ENCODE measurements around the gene UXS1. TPM values are rescaled to one million over a fixed set of nuclear protein-coding genes. Genes with fewer than 3 reads are reported as not detected.
A peak's percentile ranks its signal among the peaks of the same experiment; 100 is the strongest.

Gene UXS1
- total and polyA plus RNA-seq, 8 donors: 4.3 to 23.6 (median 10.4) TPM

GRCh38 chr2:106105151-106105922 lies 88.8 kb downstream of the UXS1 start:
- 80 to 89% methylated on average over 16 of the region's 16 CpGs for WGBS, 2 donors
- Histone ChIP-seq H3K36me3 (no peaks in the 10 kb centered on the region), H3K4me1 (no peaks in the 10 kb centered on the region), H3K4me3 (no peak overlapping the region), H3K27ac (no peak overlapping the region), H3K27me3 (no peaks in the 10 kb centered on the region), H3K9me3 (no peaks in the 10 kb centered on the region)
- FAIRE-seq: no peak
- TF ChIP-seq, protein P1, sequence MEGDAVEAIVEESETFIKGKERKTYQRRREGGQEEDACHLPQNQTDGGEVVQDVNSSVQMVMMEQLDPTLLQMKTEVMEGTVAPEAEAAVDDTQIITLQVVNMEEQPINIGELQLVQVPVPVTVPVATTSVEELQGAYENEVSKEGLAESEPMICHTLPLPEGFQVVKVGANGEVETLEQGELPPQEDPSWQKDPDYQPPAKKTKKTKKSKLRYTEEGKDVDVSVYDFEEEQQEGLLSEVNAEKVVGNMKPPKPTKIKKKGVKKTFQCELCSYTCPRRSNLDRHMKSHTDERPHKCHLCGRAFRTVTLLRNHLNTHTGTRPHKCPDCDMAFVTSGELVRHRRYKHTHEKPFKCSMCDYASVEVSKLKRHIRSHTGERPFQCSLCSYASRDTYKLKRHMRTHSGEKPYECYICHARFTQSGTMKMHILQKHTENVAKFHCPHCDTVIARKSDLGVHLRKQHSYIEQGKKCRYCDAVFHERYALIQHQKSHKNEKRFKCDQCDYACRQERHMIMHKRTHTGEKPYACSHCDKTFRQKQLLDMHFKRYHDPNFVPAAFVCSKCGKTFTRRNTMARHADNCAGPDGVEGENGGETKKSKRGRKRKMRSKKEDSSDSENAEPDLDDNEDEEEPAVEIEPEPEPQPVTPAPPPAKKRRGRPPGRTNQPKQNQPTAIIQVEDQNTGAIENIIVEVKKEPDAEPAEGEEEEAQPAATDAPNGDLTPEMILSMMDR (IDR thresholded peaks at IDR 0.05): no peak
- DNase-seq: no peak
- ATAC-seq: no peak
- intact Hi-C loops (cut with DNase I): no loop called here

GRCh38 chr2:106104332-106105062 lies 89.6 kb downstream of the UXS1 start:
- TF ChIP-seq, protein P1 (IDR thresholded peaks at IDR 0.05): peak; percentile 67 to 98 (median 92)
- intact Hi-C loops (cut with DNase I): no loop called here
- ATAC-seq: peak; percentile 64 to 92 (median 88)
- peak in 3 of 6 donors; percentile 30 to 74 (median 49) for DNase-seq
- Histone ChIP-seq H3K27me3 (no peaks in the 10 kb centered on the region), H3K27ac (no peak overlapping the region), H3K36me3 (no peaks in the 10 kb centered on the region), H3K4me1 (no peaks in the 10 kb centered on the region), H3K9me3 (no peaks in the 10 kb centered on the region), H3K4me3 (no peak overlapping the region)
- FAIRE-seq: peak; percentile 74
- 30 to 37% methylated on average over 16 of the region's 16 CpGs for whole genome bisulfite sequencing, 2 donors

GRCh38 chr2:106099691-106100090 lies 94.4 kb downstream of the UXS1 start:
- H3K27me3 ChIP-seq: no peaks in the 10 kb centered on the region
- FAIRE-seq (no peak), ATAC-seq (no peak), DNase-seq (no peak)
- H3K4me3 ChIP-seq: no peak overlapping the region
- H3K4me1 ChIP-seq: no peaks in the 10 kb centered on the region
- no peaks in the 10 kb centered on the region for H3K9me3 ChIP-seq
- TF ChIP-seq, protein P1 (IDR thresholded peaks at IDR 0.05): no peak
- WGBS, 2 donors: 87 to 92% methylated on average over 5 of the region's 5 CpGs
- intact Hi-C loops (cut with DNase I): no loop called here
- H3K27ac ChIP-seq: no peak overlapping the region
- no peaks in the 10 kb centered on the region for H3K36me3 ChIP-seq

GRCh38 chr2:106098664-106099063 lies 95.4 kb downstream of the UXS1 start:
- WGBS, 2 donors: 74 to 75% methylated on average over 9 of the region's 9 CpGs
- Histone ChIP-seq H3K9me3 (no peaks in the 10 kb centered on the region), H3K4me1 (no peaks in the 10 kb centered on the region), H3K36me3 (no peaks in the 10 kb centered on the region), H3K27ac (no peak overlapping the region), H3K27me3 (no peaks in the 10 kb centered on the region), H3K4me3 (no peak overlapping the region)
- TF ChIP-seq, protein P1 (IDR thresholded peaks at IDR 0.05): no peak
- no peak for FAIRE-seq
- DNase-seq: no peak
- intact Hi-C loops (cut with DNase I): no loop called here
- no peak for ATAC-seq

DNA sequence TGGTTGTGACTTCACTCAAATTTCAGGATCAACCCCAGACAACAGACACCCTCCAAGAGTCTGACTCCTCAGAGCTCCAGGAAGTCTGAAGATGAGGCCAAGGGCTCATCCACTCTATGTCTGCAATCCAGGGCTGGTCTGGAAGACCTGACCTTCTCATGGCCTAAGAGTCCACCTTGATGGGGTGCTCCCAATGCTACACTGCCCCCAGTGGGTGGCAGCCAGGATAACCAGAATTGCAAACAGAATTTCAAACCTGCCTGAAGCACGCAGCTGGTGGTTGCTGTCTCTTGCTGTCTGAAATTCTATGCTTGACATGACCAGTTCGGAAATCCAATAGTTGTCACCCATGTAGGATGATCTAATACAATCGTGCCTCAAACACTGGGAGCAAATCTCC lies 96.0 kb downstream of the UXS1 start:
- no peak for DNase-seq
- Histone ChIP-seq H3K36me3 (no peaks in the 10 kb centered on the region), H3K9me3 (no peaks in the 10 kb centered on the region), H3K27ac (no peak overlapping the region), H3K27me3 (no peaks in the 10 kb centered on the region), H3K4me1 (no peaks in the 10 kb centered on the region), H3K4me3 (no peak overlapping the region)
- intact Hi-C loops (cut with DNase I): no loop called here
- 57 to 59% methylated on average over 3 of the region's 3 CpGs for WGBS, 2 donors
- FAIRE-seq: no peak
- TF ChIP-seq, protein P1 (IDR thresholded peaks at IDR 0.05): no peak
- ATAC-seq: peak in 1 of 4 donors; percentile 42

All from pancreas (tissue), 10 donors.